Tibial nerve (tissue), 4 donors: ENCODE measurements around the gene GAK. TPM values are rescaled to one million over a fixed set of nuclear protein-coding genes. Genes with fewer than 3 reads are reported as not detected.
"Not testable (repeated sequence)": the region's sequence is repeated elsewhere in the genome, so short reads cannot be mapped to it uniquely, and the experiment has no call there.

Experiments
- DNase-seq, 2 donors: peaks; one replicate each; pipeline ENCODE4 v3.0.0-alpha.2; 2019; ENCODE audit warnings: low spot score in 2 of 2
- H3K27ac ChIP-seq, 4 donors: fragments of 200-600 bp; sonication (generic) in 3 of 4; one replicate each; pipeline ENCODE4 v1.5.1; 2017 to 2019; ENCODE audit warnings: mild to moderate bottlenecking in 1 of 4
- H3K27me3 ChIP-seq, 2 donors: fragments of 200-600 bp; sonication (generic) in 1 of 2; one replicate each; pipeline versions ENCODE4 v1.5.1 to v1.6.0; 2017 to 2019
- H3K36me3 ChIP-seq, 3 donors: fragments of 200-600 bp; sonication (generic); one replicate each; pipeline ENCODE4 v1.5.1; 2018 to 2019
- H3K4me1 ChIP-seq, 4 donors: fragments of 200-600 bp; sonication (generic) in 3 of 4; one replicate each; pipeline ENCODE4 v1.5.1; 2017 to 2019
- H3K4me3 ChIP-seq, 4 donors: fragments of 200-600 bp; sonication (generic) in 3 of 4; one replicate each; pipeline ENCODE4 v1.5.1; 2017 to 2019; ENCODE audit warnings: mild to moderate bottlenecking in 1 of 4, moderate library complexity in 1 of 4
- H3K9me3 ChIP-seq, 4 donors: fragments of 200-600 bp; sonication (generic) in 3 of 4; one replicate each; pipeline ENCODE4 v1.5.1; 2017 to 2019
- CTCF ChIP-seq, 5 experiments: fragments of 200-600 bp in 3 of 5; fragments of 450-650 bp in 2 of 5; sonication (generic) in 3 of 5; IDR thresholded peaks; one replicate each; pipeline ENCODE4 v1.5.1; 2016 to 2019; ENCODE audit warnings: antibody characterized with exemption in 5 of 5, mild to moderate bottlenecking in 3 of 5, moderate library complexity in 2 of 5
- EP300 ChIP-seq, 2 donors: sonication (generic); formaldehyde crosslinking; IDR thresholded peaks; one replicate each; pipeline ENCODE4 v1.6.1; 2017; ENCODE audit warnings: antibody characterized with exemption in 2 of 2, mild to moderate bottlenecking in 1 of 2
- POLR2A ChIP-seq, 2 donors: fragments of 450-650 bp; IDR thresholded peaks; one replicate each; pipeline ENCODE4 v1.6.1; 2017; ENCODE audit warnings: antibody characterized with exemption in 2 of 2, mild to moderate bottlenecking in 2 of 2, moderate library complexity in 2 of 2
- WGBS, 2 donors: methylation state at CpG; one replicate each; pipeline ENCODE4 v1.1.5; 2018; 5-methylcytosine and 5-hydroxymethylcytosine counted together
- total RNA-seq, 4 donors: library from RNA; depleted of rRNA; stranded (reverse); fragments of >200 nt; gene quantifications; one replicate each; pipeline ENCODE4 v1.1.0, GENCODE V29; 2016

The GAK gene
- total RNA-seq, 4 donors from 2014 or later, result 92.3 to 177 (median 127) TPM

- TF ChIP-seq CTCF (IDR thresholded peaks at IDR 0.05) (no peak), POLR2A (IDR thresholded peaks at IDR 0.05) (no peak), EP300 (IDR thresholded peaks at IDR 0.05) (no peak)
- WGBS, 2 donors, result 66 to 71% methylated on average over 18 of the region's 18 CpGs
- Histone ChIP-seq H3K4me1 (peaks cover 0 to 47% (median 9%) of the 10 kb centered on the region in 4 donors), H3K9me3 (no peaks in the 10 kb centered on the region), H3K36me3 (peaks cover 0 to 12% (median 0%) of the 10 kb centered on the region in 3 donors), H3K27ac (no peak overlapping the region), H3K4me3 (no peak overlapping the region), H3K27me3 (no peaks in the 10 kb centered on the region)
- no peak for DNase-seq
Observed at GRCh38 chr4:924107-925096, 7.7 kb downstream of the GAK start.

- no peak for DNase-seq
- H3K4me1 ChIP-seq, result peaks cover 0 to 29% (median 7%) of the 10 kb centered on the region in 4 donors
- H3K9me3 ChIP-seq, result no peaks in the 10 kb centered on the region
- no peak overlapping the region for H3K4me3 ChIP-seq
- no peak overlapping the region for H3K27ac ChIP-seq
- H3K27me3 ChIP-seq, result no peaks in the 10 kb centered on the region
- peaks cover 0 to 12% (median 0%) of the 10 kb centered on the region in 3 donors for H3K36me3 ChIP-seq
- TF ChIP-seq EP300 (IDR thresholded peaks at IDR 0.05) (no peak), POLR2A (IDR thresholded peaks at IDR 0.05) (no peak), CTCF (IDR thresholded peaks at IDR 0.05) (no peak)
- 88 to 91% methylated on average over 17 of the region's 17 CpGs for WGBS, 2 donors
Observed at GRCh38 chr4:921830-922331, 10.2 kb downstream of the GAK start.

GRCh38 chr4:919004-919680 is 13.0 kb downstream of the GAK start:
- H3K36me3 ChIP-seq, result peaks cover 0 to 12% (median 0%) of the 10 kb centered on the region in 3 donors
- H3K4me1 ChIP-seq, result peaks cover 0 to 24% (median 7%) of the 10 kb centered on the region in 4 donors
- not testable (repeated sequence) for H3K27me3 ChIP-seq, H3K9me3 ChIP-seq, H3K27ac ChIP-seq, H3K4me3 ChIP-seq, DNase-seq
- WGBS, 2 donors, result 90 to 92% methylated on average over 13 to 15 of the region's 15 CpGs

- not testable (repeated sequence) for H3K27me3 ChIP-seq, H3K27ac ChIP-seq, H3K9me3 ChIP-seq, H3K4me3 ChIP-seq, DNase-seq
- peaks cover 0 to 25% (median 7%) of the 10 kb centered on the region in 4 donors for H3K4me1 ChIP-seq
- WGBS, 2 donors, result 89 to 98% methylated on average over 5 to 6 of the region's 6 CpGs
- peaks cover 0 to 12% (median 0%) of the 10 kb centered on the region in 3 donors for H3K36me3 ChIP-seq
Observed at GRCh38 chr4:918591-918990, 13.5 kb downstream of the GAK start.

GRCh38 chr4:917992-918391 is 14.1 kb downstream of the GAK start:
- no peak overlapping the region for H3K4me3 ChIP-seq
- no peak for TF ChIP-seq EP300 (IDR thresholded peaks at IDR 0.05)
- TF ChIP-seq CTCF (IDR thresholded peaks at IDR 0.05), result no peak
- no peak for TF ChIP-seq POLR2A (IDR thresholded peaks at IDR 0.05)
- WGBS, 2 donors, result 97% methylated on average over 2 of the region's 2 CpGs
- DNase-seq, result no peak
- peaks cover 0 to 9% (median 0%) of the 10 kb centered on the region in 3 donors for H3K36me3 ChIP-seq
- H3K4me1 ChIP-seq, result peaks cover 0 to 31% (median 7%) of the 10 kb centered on the region in 4 donors
- no peak overlapping the region for H3K27ac ChIP-seq
- H3K9me3 ChIP-seq, result no peaks in the 10 kb centered on the region
- no peaks in the 10 kb centered on the region for H3K27me3 ChIP-seq
